ENCODE data around the gene EXOC3. TPM values are rescaled to one million over a fixed set of nuclear protein-coding genes. Genes with fewer than 3 reads are reported as not detected.

Gene EXOC3
- polyA plus RNA-seq, 1 donor from 2014 or later: 27.7 TPM

DNA sequence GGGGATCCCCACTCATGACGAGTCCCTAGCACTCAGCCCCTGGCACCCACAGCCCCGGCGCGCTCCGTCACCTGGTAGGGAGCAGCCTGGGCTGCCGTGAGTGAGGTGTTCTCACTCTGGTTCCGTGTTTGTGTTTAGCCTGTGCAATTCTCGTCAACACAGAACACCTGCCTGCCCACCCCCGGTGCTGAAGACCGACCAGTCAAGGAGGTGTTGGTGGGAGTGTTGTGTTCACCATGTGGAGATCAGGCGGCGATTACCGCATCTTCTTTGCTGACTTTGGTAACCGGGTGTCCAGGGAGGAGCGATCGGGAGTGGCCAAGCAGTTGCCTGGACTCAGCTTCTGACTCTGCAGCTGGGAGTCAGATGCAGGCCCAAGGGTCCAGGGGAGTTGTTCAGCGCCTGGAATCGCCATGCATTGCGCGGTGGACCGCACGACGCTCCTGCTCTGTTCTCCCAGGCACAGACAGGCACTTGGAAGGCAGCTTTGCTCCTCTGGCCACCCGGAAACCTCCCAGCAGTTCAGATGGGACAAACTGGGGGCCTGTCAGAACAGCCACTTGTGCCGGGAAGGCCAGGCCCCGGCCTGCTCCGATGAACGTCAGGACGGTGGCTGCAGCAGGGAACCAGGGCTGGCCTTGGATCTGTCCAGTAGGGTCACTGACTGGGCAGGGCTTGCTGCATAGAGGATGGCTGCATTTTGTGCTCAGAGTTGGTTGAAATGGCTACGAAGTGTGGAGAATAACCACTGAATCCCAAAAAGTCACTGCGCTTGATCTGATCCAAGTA is 28.2 kb downstream of the EXOC3 start:
- Histone ChIP-seq H3K27ac (ENCODE audit: low read length) (no peak overlapping the region), H3K9me3 (ENCODE audit: low read length) (no peaks in the 10 kb centered on the region), H3K9ac (ENCODE audit: low read length) (no peak overlapping the region), H3K79me2 (replicated peaks; ENCODE audit: insufficient read depth, low read length) (no peaks in the 10 kb centered on the region), H3K9me2 (ENCODE audit: insufficient read depth, low read length) (no peaks in the 10 kb centered on the region), H3K4me2 (ENCODE audit: low read length) (no peak overlapping the region), H4K20me1 (ENCODE audit: insufficient read depth) (no peaks in the 10 kb centered on the region), H3F3A (ENCODE audit: insufficient read depth, low read length, poor library complexity, severe bottlenecking) (no peaks in the 10 kb centered on the region), H3K36me3 (ENCODE audit: insufficient read depth, low read length) (no peaks in the 10 kb centered on the region), H3K27me3 (ENCODE audit: insufficient read depth, low read depth, low read length) (no peaks in the 10 kb centered on the region), H3K4me3 (ENCODE audit: low read length) (peak overlapping the region; percentile 88), H2AFZ (ENCODE audit: low read depth, low read length) (no peak overlapping the region)
- no peak for TF ChIP-seq TAF1 (IDR thresholded peaks at IDR 0.05; ENCODE audit: low read depth)
- TF ChIP-seq POLR2AphosphoS5 (IDR thresholded peaks at IDR 0.05): no peak
- no peak for TF ChIP-seq MXI1 (conservative IDR thresholded peaks at IDR 0.05; ENCODE audit: poor library complexity, severe bottlenecking)
- no peak for TF ChIP-seq EP300 (conservative IDR thresholded peaks at IDR 0.05; ENCODE audit: poor library complexity, severe bottlenecking)
- TF ChIP-seq SMC3 (conservative IDR thresholded peaks at IDR 0.05; ENCODE audit: poor library complexity): no peak

DNA sequence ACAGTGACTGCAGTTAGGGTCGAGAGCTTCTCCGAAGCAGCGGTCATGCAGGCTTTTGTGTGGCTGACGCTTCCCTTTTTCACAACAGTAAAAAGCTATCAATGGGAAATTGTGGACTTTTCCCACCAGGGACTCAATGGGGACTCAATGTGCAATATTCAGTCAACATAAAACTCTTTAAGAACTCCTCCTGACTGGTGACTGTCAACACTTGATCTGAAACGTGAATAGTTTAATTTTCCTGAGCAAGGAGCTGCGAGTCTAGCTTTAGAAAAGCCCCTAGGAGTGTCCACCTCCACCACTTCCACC is 28.7 kb downstream of the EXOC3 start:
- peak overlapping the region; percentile 76 for H3K9ac ChIP-seq (ENCODE audit: low read length)
- H2AFZ ChIP-seq (ENCODE audit: low read depth, low read length): no peak overlapping the region
- H3K4me3 ChIP-seq (ENCODE audit: low read length): peak overlapping the region; percentile 88
- no peaks in the 10 kb centered on the region for H3K36me3 ChIP-seq (ENCODE audit: insufficient read depth, low read length)
- no peaks in the 10 kb centered on the region for H3K9me2 ChIP-seq (ENCODE audit: insufficient read depth, low read length)
- H3K27ac ChIP-seq (ENCODE audit: low read length): no peak overlapping the region
- peak overlapping the region; percentile 73 for H3K4me2 ChIP-seq (ENCODE audit: low read length)
- no peaks in the 10 kb centered on the region for H3K79me2 ChIP-seq (replicated peaks; ENCODE audit: insufficient read depth, low read length)
- H3K27me3 ChIP-seq (ENCODE audit: insufficient read depth, low read depth, low read length): no peaks in the 10 kb centered on the region
- H3F3A ChIP-seq (ENCODE audit: insufficient read depth, low read length, poor library complexity, severe bottlenecking): no peaks in the 10 kb centered on the region
- no peaks in the 10 kb centered on the region for H4K20me1 ChIP-seq (ENCODE audit: insufficient read depth)
- TF ChIP-seq TAF1 (IDR thresholded peaks at IDR 0.05; ENCODE audit: low read depth) (no peak), MXI1 (conservative IDR thresholded peaks at IDR 0.05; ENCODE audit: poor library complexity, severe bottlenecking) (no peak), SMC3 (conservative IDR thresholded peaks at IDR 0.05; ENCODE audit: poor library complexity) (no peak), EP300 (conservative IDR thresholded peaks at IDR 0.05; ENCODE audit: poor library complexity, severe bottlenecking) (no peak)
- TF ChIP-seq, protein P1, sequence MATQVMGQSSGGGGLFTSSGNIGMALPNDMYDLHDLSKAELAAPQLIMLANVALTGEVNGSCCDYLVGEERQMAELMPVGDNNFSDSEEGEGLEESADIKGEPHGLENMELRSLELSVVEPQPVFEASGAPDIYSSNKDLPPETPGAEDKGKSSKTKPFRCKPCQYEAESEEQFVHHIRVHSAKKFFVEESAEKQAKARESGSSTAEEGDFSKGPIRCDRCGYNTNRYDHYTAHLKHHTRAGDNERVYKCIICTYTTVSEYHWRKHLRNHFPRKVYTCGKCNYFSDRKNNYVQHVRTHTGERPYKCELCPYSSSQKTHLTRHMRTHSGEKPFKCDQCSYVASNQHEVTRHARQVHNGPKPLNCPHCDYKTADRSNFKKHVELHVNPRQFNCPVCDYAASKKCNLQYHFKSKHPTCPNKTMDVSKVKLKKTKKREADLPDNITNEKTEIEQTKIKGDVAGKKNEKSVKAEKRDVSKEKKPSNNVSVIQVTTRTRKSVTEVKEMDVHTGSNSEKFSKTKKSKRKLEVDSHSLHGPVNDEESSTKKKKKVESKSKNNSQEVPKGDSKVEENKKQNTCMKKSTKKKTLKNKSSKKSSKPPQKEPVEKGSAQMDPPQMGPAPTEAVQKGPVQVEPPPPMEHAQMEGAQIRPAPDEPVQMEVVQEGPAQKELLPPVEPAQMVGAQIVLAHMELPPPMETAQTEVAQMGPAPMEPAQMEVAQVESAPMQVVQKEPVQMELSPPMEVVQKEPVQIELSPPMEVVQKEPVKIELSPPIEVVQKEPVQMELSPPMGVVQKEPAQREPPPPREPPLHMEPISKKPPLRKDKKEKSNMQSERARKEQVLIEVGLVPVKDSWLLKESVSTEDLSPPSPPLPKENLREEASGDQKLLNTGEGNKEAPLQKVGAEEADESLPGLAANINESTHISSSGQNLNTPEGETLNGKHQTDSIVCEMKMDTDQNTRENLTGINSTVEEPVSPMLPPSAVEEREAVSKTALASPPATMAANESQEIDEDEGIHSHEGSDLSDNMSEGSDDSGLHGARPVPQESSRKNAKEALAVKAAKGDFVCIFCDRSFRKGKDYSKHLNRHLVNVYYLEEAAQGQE (IDR thresholded peaks at IDR 0.05; ENCODE audit: borderline replicate concordance): no peak
- H3K9me3 ChIP-seq (ENCODE audit: low read length): no peaks in the 10 kb centered on the region

DNA sequence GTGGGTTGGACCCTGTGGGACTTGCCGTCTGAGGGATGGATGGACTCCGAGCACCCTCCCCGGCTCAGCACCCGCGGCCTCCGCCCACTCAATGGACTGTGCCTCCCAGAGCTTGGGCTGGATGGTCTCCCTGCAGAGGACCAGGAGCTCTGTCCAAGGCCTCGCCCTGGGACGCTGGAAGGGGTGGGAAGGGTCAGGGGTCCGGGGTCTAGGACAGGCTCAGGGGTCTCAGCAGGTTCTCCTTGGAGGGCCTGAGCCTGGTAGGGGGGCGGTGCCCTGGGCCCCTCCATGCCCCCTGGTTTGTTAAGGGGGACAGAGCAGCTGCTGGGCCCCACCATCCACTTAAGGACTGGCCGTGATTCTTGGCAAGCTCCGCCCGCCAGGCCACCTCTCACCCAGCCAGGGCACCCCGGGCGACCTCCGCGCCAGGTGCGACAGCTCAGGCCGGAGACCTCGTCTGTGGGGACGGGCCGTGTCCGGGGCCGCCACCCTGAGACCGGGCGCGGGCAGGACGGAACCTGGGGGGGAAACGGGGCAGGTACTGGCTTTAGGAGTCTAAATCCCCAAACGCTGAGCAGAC is 29.2 kb downstream of the EXOC3 start:
- H3K79me2 ChIP-seq (replicated peaks; ENCODE audit: insufficient read depth, low read length): no peaks in the 10 kb centered on the region
- H3K36me3 ChIP-seq (ENCODE audit: insufficient read depth, low read length): no peaks in the 10 kb centered on the region
- no peaks in the 10 kb centered on the region for H4K20me1 ChIP-seq (ENCODE audit: insufficient read depth)
- no peaks in the 10 kb centered on the region for H3F3A ChIP-seq (ENCODE audit: insufficient read depth, low read length, poor library complexity, severe bottlenecking)
- peak overlapping the region; percentile 62 for H3K27ac ChIP-seq (ENCODE audit: low read length)
- peak overlapping the region; percentile 45 for H2AFZ ChIP-seq (ENCODE audit: low read depth, low read length)
- TF ChIP-seq POLR2AphosphoS5 (IDR thresholded peaks at IDR 0.05) (no peak), RAD21 (conservative IDR thresholded peaks at IDR 0.05) (no peak), TAF1 (IDR thresholded peaks at IDR 0.05; ENCODE audit: low read depth) (no peak), EP300 (conservative IDR thresholded peaks at IDR 0.05; ENCODE audit: poor library complexity, severe bottlenecking) (no peak), EZH2 (IDR thresholded peaks at IDR 0.05; ENCODE audit: borderline replicate concordance, insufficient read depth, low read length, poor library complexity, severe bottlenecking) (no peak), SMC3 (conservative IDR thresholded peaks at IDR 0.05; ENCODE audit: poor library complexity) (no peak), MXI1 (conservative IDR thresholded peaks at IDR 0.05; ENCODE audit: poor library complexity, severe bottlenecking) (no peak)
- TF ChIP-seq, protein P1 (IDR thresholded peaks at IDR 0.05; ENCODE audit: borderline replicate concordance): no peak
- TF ChIP-seq, protein P2, sequence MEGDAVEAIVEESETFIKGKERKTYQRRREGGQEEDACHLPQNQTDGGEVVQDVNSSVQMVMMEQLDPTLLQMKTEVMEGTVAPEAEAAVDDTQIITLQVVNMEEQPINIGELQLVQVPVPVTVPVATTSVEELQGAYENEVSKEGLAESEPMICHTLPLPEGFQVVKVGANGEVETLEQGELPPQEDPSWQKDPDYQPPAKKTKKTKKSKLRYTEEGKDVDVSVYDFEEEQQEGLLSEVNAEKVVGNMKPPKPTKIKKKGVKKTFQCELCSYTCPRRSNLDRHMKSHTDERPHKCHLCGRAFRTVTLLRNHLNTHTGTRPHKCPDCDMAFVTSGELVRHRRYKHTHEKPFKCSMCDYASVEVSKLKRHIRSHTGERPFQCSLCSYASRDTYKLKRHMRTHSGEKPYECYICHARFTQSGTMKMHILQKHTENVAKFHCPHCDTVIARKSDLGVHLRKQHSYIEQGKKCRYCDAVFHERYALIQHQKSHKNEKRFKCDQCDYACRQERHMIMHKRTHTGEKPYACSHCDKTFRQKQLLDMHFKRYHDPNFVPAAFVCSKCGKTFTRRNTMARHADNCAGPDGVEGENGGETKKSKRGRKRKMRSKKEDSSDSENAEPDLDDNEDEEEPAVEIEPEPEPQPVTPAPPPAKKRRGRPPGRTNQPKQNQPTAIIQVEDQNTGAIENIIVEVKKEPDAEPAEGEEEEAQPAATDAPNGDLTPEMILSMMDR (IDR thresholded peaks at IDR 0.05; ENCODE audit: poor library complexity, severe bottlenecking): no peak
- no peaks in the 10 kb centered on the region for H3K27me3 ChIP-seq (ENCODE audit: insufficient read depth, low read depth, low read length)
- peak overlapping the region; percentile 73 for H3K4me2 ChIP-seq (ENCODE audit: low read length)
- peak overlapping the region; percentile 88 for H3K4me3 ChIP-seq (ENCODE audit: low read length)
- peak overlapping the region; percentile 76 for H3K9ac ChIP-seq (ENCODE audit: low read length)
- H3K9me3 ChIP-seq (ENCODE audit: low read length): no peaks in the 10 kb centered on the region
- H3K9me2 ChIP-seq (ENCODE audit: insufficient read depth, low read length): no peaks in the 10 kb centered on the region

Measured in neural cell (in vitro differentiated cells).